CD4-positive, alpha-beta memory T cell (primary cell): ENCODE data around the gene PFDN6. TPM values are rescaled to one million over a fixed set of nuclear protein-coding genes. Genes with fewer than 3 reads are reported as not detected.
A peak's percentile ranks its signal among the peaks of the same experiment; 100 is the strongest.
"Not testable (repeated sequence)": the region's sequence is repeated elsewhere in the genome, so short reads cannot be mapped to it uniquely, and the experiment has no call there.

Source experiments
- CTCF ChIA-PET: fragments of 350-600 bp; sonication (Branson Sonifier 250); formaldehyde crosslinking; loops from one replicate; lab custom pipeline; 2021; ENCODE audit warnings: inconsistent platforms; ENCODE audit not compliant: partially characterized antibody; lab: Charles Lee
- POLR2A ChIA-PET: fragments of 350-600 bp; sonication (Branson Sonifier 250); formaldehyde crosslinking; loops from one replicate; lab custom pipeline; 2021; ENCODE audit not compliant: partially characterized antibody; lab: Charles Lee
- DNase-seq, 5 donors: peaks; one replicate each; pipeline versions ENCODE4 v3.0.0 to v3.0.0-alpha.2; 2020 to 2022; ENCODE audit warnings: mixed read lengths in 1 of 5
- H3K27ac ChIP-seq: one replicate; pipeline ENCODE4 v1.7.0; 2013; ENCODE audit warnings: low read depth, low read length
- H3K27me3 ChIP-seq: 2 replicates; pipeline ENCODE4 v1.7.0; 2013; ENCODE audit warnings: mild to moderate bottlenecking, low read length, moderate library complexity; ENCODE audit not compliant: insufficient read depth
- H3K36me3 ChIP-seq: 2 replicates; pipeline ENCODE4 v1.7.0; 2013; ENCODE audit warnings: mild to moderate bottlenecking, low read length, moderate library complexity; ENCODE audit not compliant: insufficient read depth
- H3K4me1 ChIP-seq: 2 replicates; pipeline ENCODE4 v1.7.0; 2013; ENCODE audit warnings: mild to moderate bottlenecking, low read length, moderate library complexity; ENCODE audit not compliant: insufficient read depth
- H3K4me3 ChIP-seq, 2 donors: one replicate each; pipeline ENCODE4 v1.7.0; 2013; ENCODE audit warnings: low read length in 2 of 2, mild to moderate bottlenecking in 1 of 2
- H3K9me3 ChIP-seq, 2 donors: one replicate each; pipeline ENCODE4 v1.7.0; 2013; ENCODE audit warnings: low read length in 2 of 2, control low read depth in 1 of 2; ENCODE audit not compliant: control insufficient read depth in 1 of 2
- H3K27ac Mint-ChIP-seq, 7 donors: one replicate each; pipeline ENCODE4 v1.8.0; 2020 to 2021; ENCODE audit warnings: mixed read lengths in 7 of 7, mild to moderate bottlenecking in 6 of 7, inconsistent platforms in 3 of 7, moderate library complexity in 3 of 7
- H3K27me3 Mint-ChIP-seq, 2 donors: one replicate each; pipeline ENCODE4 v1.8.0; 2020 to 2021; ENCODE audit warnings: mixed read lengths in 2 of 2
- H3K36me3 Mint-ChIP-seq, 2 donors: one replicate each; pipeline ENCODE4 v1.8.0; 2020 to 2021; ENCODE audit warnings: mixed read lengths in 2 of 2, inconsistent platforms in 1 of 2, mild to moderate bottlenecking in 1 of 2
- H3K4me1 Mint-ChIP-seq, 4 donors: one replicate each; pipeline ENCODE4 v1.8.0; 2020 to 2021; ENCODE audit warnings: mixed read lengths in 4 of 4, mild to moderate bottlenecking in 1 of 4
- H3K4me3 Mint-ChIP-seq, 8 donors: one replicate each; pipeline ENCODE4 v1.8.0; 2020 to 2021; ENCODE audit warnings: mixed read lengths in 8 of 8, mild to moderate bottlenecking in 7 of 8, moderate library complexity in 6 of 8, inconsistent platforms in 3 of 8
- H3K9me3 Mint-ChIP-seq, 8 donors: one replicate each; pipeline ENCODE4 v1.8.0; 2020 to 2021; ENCODE audit warnings: mixed read lengths in 8 of 8, mild to moderate bottlenecking in 5 of 8, inconsistent platforms in 3 of 8, moderate library complexity in 1 of 8
- intact Hi-C: fragments of 100-400 bp; cut with micrococcal nuclease; formaldehyde crosslinking; loops from one replicate; pipeline ENCODE4 v1.15.1; 2023
- polyA plus RNA-seq, 2 donors: library from polyadenylated mRNA; unstranded; fragments of 300-500 nt; fragmentation: Illumina TruSeq; gene quantifications; one replicate each; pipeline ENCODE4 v1.2.3, GENCODE V29; 2021
- total RNA-seq, 2 experiments: library from RNA; stranded (reverse); gene quantifications; one replicate each; pipeline ENCODE4 v1.2.3, GENCODE V29; 2021

Gene PFDN6
- total and polyA plus RNA-seq, 4 experiments from 2014 or later = 33.1 to 45.5 (median 40.2) TPM

DNA sequence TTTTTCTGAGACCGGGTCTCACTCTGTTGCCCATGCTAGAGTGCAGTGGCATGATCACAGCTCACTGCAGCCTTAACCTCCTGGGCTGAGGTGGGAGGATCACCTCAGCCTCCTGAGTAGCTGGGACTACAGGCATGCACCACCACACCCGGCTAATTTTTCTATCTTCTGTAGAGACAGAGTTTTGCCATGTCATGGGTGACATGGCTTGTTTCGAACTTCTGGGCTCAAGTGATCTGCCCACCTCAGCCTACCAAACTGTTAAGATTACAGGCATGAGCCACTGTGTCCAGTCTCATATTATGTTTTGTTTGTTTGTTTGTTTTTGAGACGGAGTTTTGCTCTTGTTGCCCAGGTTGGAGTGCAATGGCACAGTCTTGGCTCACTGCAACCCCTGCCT is 4.2 kb upstream of the PFDN6 start:
- H3K9me3 ChIP-seq, H3K27ac ChIP-seq, H3K27ac Mint-ChIP-seq, H3K9me3 Mint-ChIP-seq, intact Hi-C loops, DNase-seq, H3K27me3 ChIP-seq, H3K27me3 Mint-ChIP-seq, H3K4me3 ChIP-seq: not testable (repeated sequence)
- H3K4me3 Mint-ChIP-seq = peak overlapping the region in 1 of 8 donors; percentile 26
- H3K4me1 ChIP-seq = peaks cover 21% of the 10 kb centered on the region
- peaks cover 18 to 50% (median 30%) of the 10 kb centered on the region in 4 donors for H3K4me1 Mint-ChIP-seq
- CTCF ChIA-PET = interaction anchor here (1.0 kb wide), 1 partner anchor 16 kb away, joined by 3 read pairs; no protein-coding TSS in a partner anchor
- POLR2A ChIA-PET = interaction anchor here (1.1 to 1.4 kb wide), 3 partner anchors 8 to 32 kb away, joined by 3 to 5 read pairs (median 3); partner anchors contain the start of genes B3GALT4, RPS18, VPS52 and ZBTB22
- peaks cover 21% of the 10 kb centered on the region for H3K36me3 ChIP-seq
- H3K36me3 Mint-ChIP-seq = peaks cover 20 to 52% of the 10 kb centered on the region in 2 donors

GRCh38 chr6:33286946-33287914 is 2.2 kb upstream of the PFDN6 start:
- Mint-ChIP-seq H3K9me3 (no peaks in the 10 kb centered on the region), H3K4me1 (peaks cover 24 to 48% (median 36%) of the 10 kb centered on the region in 4 donors), H3K4me3 (peak overlapping the region; percentile 69 to 100 (median 98)), H3K27me3 (no peaks in the 10 kb centered on the region), H3K36me3 (peaks cover 20 to 48% of the 10 kb centered on the region in 2 donors), H3K27ac (peak overlapping the region in 4 of 7 donors; percentile 30 to 63 (median 59))
- ChIA-PET POLR2A (interaction anchor here (2.7 to 8.8 kb wide), 7 partner anchors 10 to 57 kb away, joined by 22 to 220 read pairs (median 66); partner anchors contain the start of genes B3GALT4, RGL2, RPS18 and TAPBP), CTCF (interaction anchor here (1.3 kb wide), 1 partner anchor 10 kb away, joined by 5 read pairs; the partner anchor contains the start of gene B3GALT4)
- no peaks in the 10 kb centered on the region for H3K9me3 ChIP-seq
- H3K36me3 ChIP-seq = peaks cover 31% of the 10 kb centered on the region
- peak overlapping the region; percentile 71 for H3K27ac ChIP-seq
- no peak for DNase-seq
- peaks cover 30% of the 10 kb centered on the region for H3K4me1 ChIP-seq
- no peaks in the 10 kb centered on the region for H3K27me3 ChIP-seq
- H3K4me3 ChIP-seq = no peak overlapping the region
- intact Hi-C loops = no loop called here

DNA sequence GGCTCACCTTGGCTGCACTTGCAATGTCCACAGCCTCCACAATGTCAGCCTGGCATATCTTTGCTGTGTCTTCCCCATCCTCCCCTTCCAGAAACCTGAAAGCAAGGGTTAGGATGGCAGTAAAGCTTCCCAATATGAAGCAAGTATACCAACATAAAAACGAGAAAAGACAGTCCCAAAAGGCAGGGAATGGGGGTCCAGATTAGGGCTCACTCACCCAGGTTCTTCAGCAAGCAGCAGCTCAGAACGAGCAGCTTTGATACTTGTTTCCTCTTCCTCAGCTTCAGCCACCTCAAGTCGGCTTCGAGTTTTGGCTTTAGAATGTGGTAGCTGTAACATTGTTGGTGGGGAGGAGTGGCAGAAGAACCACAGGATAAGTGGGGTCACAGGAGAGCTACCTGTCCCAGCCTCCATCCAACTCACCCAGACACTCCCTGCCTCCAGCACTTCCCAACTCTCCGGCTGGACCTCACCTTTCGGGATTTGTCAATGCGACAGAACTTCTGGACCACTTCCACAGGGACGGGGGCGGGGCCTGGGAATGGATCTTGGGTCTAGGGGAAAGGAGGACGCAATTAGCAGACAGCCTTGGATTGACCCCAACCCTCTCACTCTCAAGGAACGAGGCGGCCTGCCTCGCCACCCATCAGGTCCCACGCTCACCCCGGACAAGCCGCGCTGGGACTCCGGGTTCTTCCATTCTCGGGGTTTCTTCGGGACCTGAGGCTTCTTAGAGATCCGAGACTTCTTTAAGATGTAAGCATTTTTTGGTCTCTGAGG is 1.1 kb upstream of the PFDN6 start:
- H3K9me3 Mint-ChIP-seq = no peaks in the 10 kb centered on the region
- no peaks in the 10 kb centered on the region for H3K27me3 Mint-ChIP-seq
- Histone ChIP-seq H3K36me3 (peaks cover 37% of the 10 kb centered on the region), H3K4me3 (peak overlapping the region; percentile 73 to 84), H3K27ac (peak overlapping the region; percentile 71), H3K4me1 (peaks cover 30% of the 10 kb centered on the region), H3K27me3 (no peaks in the 10 kb centered on the region), H3K9me3 (no peaks in the 10 kb centered on the region)
- H3K4me1 Mint-ChIP-seq = peaks cover 24 to 48% (median 36%) of the 10 kb centered on the region in 4 donors
- H3K27ac Mint-ChIP-seq = peak overlapping the region; percentile 79 to 98 (median 95)
- no peak for DNase-seq
- H3K36me3 Mint-ChIP-seq = peaks cover 20 to 47% of the 10 kb centered on the region in 2 donors
- CTCF ChIA-PET = interaction anchor here (0.9 to 3.0 kb wide), 10 partner anchors 7 to 130 kb away, joined by 3 to 17 read pairs (median 8); partner anchors contain the start of genes B3GALT4, CUTA, RGL2 and RPS18
- intact Hi-C loops = no loop called here
- H3K4me3 Mint-ChIP-seq = peak overlapping the region; percentile 96 to 100 (median 98)
- POLR2A ChIA-PET = interaction anchor here (0.9 to 8.8 kb wide), 18 partner anchors 11 to 443 kb away, joined by 3 to 220 read pairs (median 10); partner anchors contain the start of genes B3GALT4, CUTA, PHF1 and RGL2

DNA sequence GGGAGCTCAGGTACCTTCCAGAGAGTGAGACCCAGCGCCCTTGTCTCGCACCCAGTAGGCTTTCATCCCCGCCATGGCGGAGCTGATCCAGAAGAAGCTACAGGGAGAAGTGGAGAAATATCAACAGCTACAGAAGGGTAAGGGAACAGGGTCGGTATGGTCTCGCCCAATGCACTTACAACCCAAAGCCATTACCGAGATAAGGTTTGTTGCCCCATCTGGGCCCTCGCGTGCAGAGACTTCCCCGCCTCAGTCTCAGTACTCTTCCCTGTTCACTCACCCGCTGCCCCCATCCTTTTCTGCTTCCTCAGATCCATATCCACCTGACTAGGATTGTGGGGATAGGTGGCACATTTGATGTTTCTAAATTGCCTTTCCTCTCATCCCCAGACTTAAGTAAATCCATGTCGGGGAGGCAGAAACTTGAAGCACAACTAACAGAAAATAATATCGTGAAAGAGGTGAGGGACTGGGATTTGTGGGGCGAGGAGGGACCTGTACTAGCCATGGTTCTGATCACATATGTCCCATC is 449 bp downstream of the PFDN6 start:
- Histone ChIP-seq H3K27me3 (no peaks in the 10 kb centered on the region), H3K4me1 (peaks cover 30% of the 10 kb centered on the region), H3K27ac (peak overlapping the region; percentile 71), H3K36me3 (peaks cover 52% of the 10 kb centered on the region), H3K4me3 (peak overlapping the region; percentile 73 to 84), H3K9me3 (no peaks in the 10 kb centered on the region)
- ChIA-PET CTCF (interaction anchor here (1.1 to 3.0 kb wide), 9 partner anchors 9 to 92 kb away, joined by 3 to 17 read pairs (median 7); partner anchors contain the start of genes RGL2, RPS18 and VPS52), POLR2A (interaction anchor here (0.6 to 8.8 kb wide), 20 partner anchors 10 to 318 kb away, joined by 3 to 220 read pairs (median 10); partner anchors contain the start of genes B3GALT4, CUTA, PHF1 and RGL2)
- Mint-ChIP-seq H3K27ac (peak overlapping the region; percentile 79 to 98 (median 95)), H3K9me3 (no peaks in the 10 kb centered on the region), H3K4me3 (peak overlapping the region; percentile 96 to 100 (median 98)), H3K36me3 (peaks cover 16 to 49% of the 10 kb centered on the region in 2 donors), H3K27me3 (no peaks in the 10 kb centered on the region), H3K4me1 (peaks cover 24 to 48% (median 36%) of the 10 kb centered on the region in 4 donors)
- DNase-seq = no peak
- intact Hi-C loops = loop anchor here (1.0 kb wide), 7 partner anchors 9 to 101 kb away; partner anchors contain the start of genes B3GALT4, KIFC1 and VPS52

GRCh38 chr6:33290459-33290858 is 1.1 kb downstream of the PFDN6 start:
- H3K36me3 ChIP-seq = peaks cover 58% of the 10 kb centered on the region

More at GRCh38 chr6:33290459-33290858, 1.1 kb downstream of the PFDN6 start:
- H3K4me1 Mint-ChIP-seq = peaks cover 24 to 48% (median 36%) of the 10 kb centered on the region in 4 donors
- Histone ChIP-seq H3K9me3 (no peaks in the 10 kb centered on the region), H3K27me3 (no peaks in the 10 kb centered on the region), H3K27ac (peak overlapping the region; percentile 71), H3K4me3 (peak overlapping the region in 1 of 2 donors; percentile 73), H3K4me1 (peaks cover 30% of the 10 kb centered on the region)
- H3K9me3 Mint-ChIP-seq = no peaks in the 10 kb centered on the region
- DNase-seq = no peak
- H3K4me3 Mint-ChIP-seq = peak overlapping the region; percentile 96 to 100 (median 98)
- no peaks in the 10 kb centered on the region for H3K27me3 Mint-ChIP-seq
- CTCF ChIA-PET = interaction anchor here (1.2 to 3.0 kb wide), 5 partner anchors 9 to 55 kb away, joined by 3 to 17 read pairs (median 12); partner anchors contain the start of genes RGL2, RPS18 and VPS52
- H3K27ac Mint-ChIP-seq = peak overlapping the region; percentile 37 to 97 (median 84)
- POLR2A ChIA-PET = interaction anchor here (1.0 to 8.8 kb wide), 9 partner anchors 10 to 120 kb away, joined by 3 to 220 read pairs (median 62); partner anchors contain the start of genes B3GALT4, PHF1, RGL2 and RPS18
- peaks cover 16 to 48% of the 10 kb centered on the region in 2 donors for H3K36me3 Mint-ChIP-seq
- intact Hi-C loops = no loop called here
